ENCODE measurements around the gene FN3K. TPM values are rescaled to one million over a fixed set of nuclear protein-coding genes. Genes with fewer than 3 reads are reported as not detected.

Gene FN3K
- total and polyA plus RNA-seq, 2 of the 13 experiments (the other 11 are each of a cell fraction or from before 2014, with no cell fraction given): 3.5 to 12.2 TPM

GRCh38 chr17:82772026-82772425 lies 36.6 kb downstream of the FN3K start (continued):
- TF ChIP-seq STAT6 (CRISPR knock-in tag; IDR thresholded peaks at IDR 0.05; ENCODE audit: borderline replicate concordance) (no peak), TFDP1 (CRISPR knock-in tag; IDR thresholded peaks at IDR 0.05; ENCODE audit: borderline replicate concordance) (no peak), TEF (CRISPR knock-in tag; IDR thresholded peaks at IDR 0.05) (no peak), HBP1 (CRISPR knock-in tag; IDR thresholded peaks at IDR 0.05; ENCODE audit: low read depth) (no peak), ZNF274 (CRISPR knock-in tag; IDR thresholded peaks at IDR 0.05) (no peak), ZC3H4 (CRISPR knock-in tag; IDR thresholded peaks at IDR 0.05; ENCODE audit: borderline replicate concordance) (no peak), IKZF1 (IDR thresholded peaks at IDR 0.05) (no peak), POGZ (CRISPR knock-in tag; IDR thresholded peaks at IDR 0.05) (no peak), SNAI1 (CRISPR knock-in tag; IDR thresholded peaks at IDR 0.05; ENCODE audit: borderline replicate concordance) (no peak), TARDBP (CRISPR knock-in tag; IDR thresholded peaks at IDR 0.05) (no peak), SNAPC2 (CRISPR knock-in tag; IDR thresholded peaks at IDR 0.05) (no peak), ZNF326 (CRISPR knock-in tag; IDR thresholded peaks at IDR 0.05; ENCODE audit: borderline replicate concordance) (no peak), FOSL2 (CRISPR knock-in tag; IDR thresholded peaks at IDR 0.05) (0 out of 2 replicates have a peak, but pooled peaks have one; percentile 10), ZGPAT (CRISPR knock-in tag; IDR thresholded peaks at IDR 0.05) (no peak), XRCC5 (optimal IDR thresholded peaks at IDR 0.05; ENCODE audit: low read length) (peak; percentile 12), ZNF549 (CRISPR knock-in tag; IDR thresholded peaks at IDR 0.05) (no peak), FOXO1 (CRISPR knock-in tag; IDR thresholded peaks at IDR 0.05) (no peak), ZKSCAN1 (IDR thresholded peaks at IDR 0.05; ENCODE audit: low read length) (no peak), ERF (CRISPR knock-in tag; IDR thresholded peaks at IDR 0.05) (no peak), ZNF556 (CRISPR knock-in tag; IDR thresholded peaks at IDR 0.05; ENCODE audit: borderline replicate concordance) (no peak), KDM3A (CRISPR knock-in tag; IDR thresholded peaks at IDR 0.05; ENCODE audit: low read depth) (no peak), ARNT (IDR thresholded peaks at IDR 0.05) (no peak)
